A673 (cell line): ENCODE measurements around the gene CYP4F12. TPM values are rescaled to one million over a fixed set of nuclear protein-coding genes. Genes with fewer than 3 reads are reported as not detected.
A peak's percentile ranks its signal among the peaks of the same experiment; 100 is the strongest.

ENCODE experiments used
- Bru-seq: library from RNA; stranded (reverse); fragments of 400-500 nt; gene quantifications from one replicate; lab custom pipeline; 2021; lab: Mats Ljungman, UMichigan
- BruChase-seq, 2 experiments: library from RNA; stranded (reverse); fragments of 400-500 nt; gene quantifications; one replicate each; lab custom pipeline; 2021; lab: Mats Ljungman, UMichigan
- BruUV-seq: library from RNA; stranded (reverse); fragments of 400-500 nt; replicated peaks from 2 replicates; lab custom pipeline; 2021; lab: Mats Ljungman, UMichigan
- CTCF ChIA-PET: fragments of 300-600 bp; sonication (Branson Sonifier 250); formaldehyde crosslinking; loops from one replicate; lab custom pipeline; 2022; ENCODE audit warnings: antibody characterized with exemption; lab: Charles Lee
- POLR2A ChIA-PET: fragments of 300-600 bp; sonication (Branson Sonifier 250); formaldehyde crosslinking; loops from one replicate; lab custom pipeline; 2022; ENCODE audit warnings: antibody characterized with exemption; ENCODE audit not compliant: low non-redundant PET; lab: Charles Lee
- DNase-seq: peaks from one replicate; pipeline ENCODE4 v3.0.0-alpha.2; 2015; ENCODE audit warnings: low spot score
- H3K27ac ChIP-seq: fragments of 200-600 bp; sonication (generic); 2 replicates; pipeline ENCODE4 v1.5.1; 2016; ENCODE audit warnings: mixed run types, low read depth, mild to moderate bottlenecking, mixed read lengths, antibody characterized with exemption, low read length; ENCODE audit not compliant: poor library complexity, severe bottlenecking
- H3K27me3 ChIP-seq: fragments of 200-600 bp; sonication (generic); replicated peaks from 2 replicates; pipeline ENCODE4 v1.6.1; 2017; ENCODE audit warnings: mixed run types, low read depth, mild to moderate bottlenecking, mixed read lengths, antibody characterized with exemption, low read length; ENCODE audit not compliant: insufficient read depth, poor library complexity
- H3K36me3 ChIP-seq: fragments of 200-600 bp; sonication (generic); 2 replicates; pipeline ENCODE4 v1.6.1; 2016; ENCODE audit warnings: mixed run types, mild to moderate bottlenecking, mixed read lengths, antibody characterized with exemption, low read length; ENCODE audit not compliant: insufficient read depth, poor library complexity, severe bottlenecking
- H3K4me1 ChIP-seq: fragments of 200-600 bp; sonication (generic); 2 replicates; pipeline ENCODE4 v1.6.1; 2017; ENCODE audit warnings: mixed run types, mild to moderate bottlenecking, mixed read lengths, antibody characterized with exemption, low read length; ENCODE audit not compliant: insufficient read depth, poor library complexity, severe bottlenecking
- H3K4me3 ChIP-seq: fragments of 200-600 bp; sonication (generic); 2 replicates; pipeline ENCODE4 v1.5.1; 2016; ENCODE audit warnings: low read depth, mixed run types, mild to moderate bottlenecking, mixed read lengths, low read length; ENCODE audit not compliant: poor library complexity, severe bottlenecking
- H3K9me3 ChIP-seq: fragments of 200-600 bp; sonication (generic); 2 replicates; pipeline ENCODE4 v1.6.1; 2016; ENCODE audit warnings: mixed run types, low read depth, mild to moderate bottlenecking, mixed read lengths, antibody characterized with exemption, low read length; ENCODE audit not compliant: poor library complexity, severe bottlenecking
- CTCF ChIP-seq: fragments of 300-800, 200-600 bp; sonication (generic); conservative IDR thresholded peaks from 2 replicates; pipeline ENCODE4 v1.5.1; 2017; ENCODE audit warnings: low read depth, mild to moderate bottlenecking, antibody characterized with exemption, low read length, moderate library complexity, mixed read lengths
- EZH2 ChIP-seq: fragments of 200-600 bp; sonication (generic); IDR thresholded peaks from 2 replicates; pipeline ENCODE4 v1.6.1; 2017; ENCODE audit warnings: borderline replicate concordance, low read depth, mild to moderate bottlenecking, mixed read lengths, antibody characterized with exemption, low read length; ENCODE audit not compliant: poor library complexity, severe bottlenecking
- intact Hi-C: fragments of 100-400 bp; cut with micrococcal nuclease; formaldehyde crosslinking; loops from one replicate; pipeline ENCODE4 v1.10.0; 2022; ENCODE audit not compliant: unreplicated experiment
- long read RNA-seq: library from polyadenylated mRNA; stranded (forward); transcript quantifications from one replicate; pipeline ENCODE4 v2.0.0, GENCODE V29; 2022
- total RNA-seq: library from RNA; stranded (reverse); gene quantifications from 2 replicates; pipeline ENCODE4 v1.2.3, GENCODE V29; 2021

The CYP4F12 gene
- total RNA-seq (not detected in 2 replicates), Bru-seq, nascent RNA (not detected), BruChase-seq, experiment 1, labeled RNA remaining after a 2-hour chase (not detected), BruChase-seq, experiment 2, labeled RNA remaining after a 6-hour chase (not detected)
- long read RNA-seq = 0 reads

DNA sequence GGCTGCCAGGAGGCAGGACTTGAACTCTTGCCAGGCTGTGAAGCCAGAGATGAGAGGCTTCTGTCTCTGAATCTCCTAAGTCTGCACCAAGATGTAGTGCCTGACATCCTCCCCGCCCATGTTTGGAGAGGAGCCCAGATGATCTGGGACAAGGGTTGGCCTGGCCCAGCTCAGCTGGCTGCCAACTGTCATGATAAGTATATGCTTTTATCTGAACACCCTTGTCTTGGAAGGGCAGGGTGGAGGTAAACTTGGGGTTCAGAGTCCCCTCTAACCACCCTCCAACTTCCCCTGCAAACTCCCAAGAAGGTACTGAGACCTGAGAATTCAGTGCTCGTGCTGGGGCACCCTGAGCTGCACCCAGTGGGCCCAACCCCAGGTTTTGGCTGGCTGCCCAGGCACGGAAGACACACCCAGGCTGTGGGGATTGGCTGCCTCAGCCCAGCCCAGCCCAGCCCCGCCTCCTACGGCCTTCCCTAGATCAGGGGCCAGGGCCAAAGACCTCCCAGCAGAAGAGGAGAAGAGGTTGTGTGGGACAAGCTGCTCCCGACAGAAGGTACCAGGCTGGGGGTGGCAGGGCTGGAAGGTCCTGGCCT lies at the start of gene CYP4F12:
TSS of gene CYP4F12 (plus strand) at position 508 of the 596 bp plus-strand sequence. CDS start 443 bp downstream, outside the sequence.
- intact Hi-C loops = no loop called here
- TF ChIP-seq EZH2 (no peak), CTCF (no peak)
- Histone ChIP-seq H3K27me3 (no peaks in the 10 kb centered on the region), H3K9me3 (no peaks in the 10 kb centered on the region), H3K36me3 (no peaks in the 10 kb centered on the region), H3K4me3 (no peak within 1 kb of the TSS), H3K27ac (no peak within 1 kb of the TSS), H3K4me1 (no peaks in the 10 kb centered on the region)
- DNase-seq = peak; percentile 50
- no TSS peak for BruUV-seq
- CTCF ChIA-PET = no interaction called here
- POLR2A ChIA-PET = no interaction called here

- no peaks in the 10 kb centered on the region for H3K4me1 ChIP-seq
- intact Hi-C loops = loop anchor here (10.0 kb wide), 1 partner anchor 761 kb away; no protein-coding TSS in a partner anchor
- no TSS peak for BruUV-seq
- DNase-seq = peak; percentile 16
- no peaks in the 10 kb centered on the region for H3K9me3 ChIP-seq
- no peaks in the 10 kb centered on the region for H3K27me3 ChIP-seq
- H3K36me3 ChIP-seq = no peaks in the 10 kb centered on the region
- no peak overlapping the region for H3K4me3 ChIP-seq
- TF ChIP-seq CTCF = no peak
- no peak for TF ChIP-seq EZH2
- no peak overlapping the region for H3K27ac ChIP-seq
- POLR2A ChIA-PET = no interaction called here
- CTCF ChIA-PET = no interaction called here
These were observed 49.1 kb upstream of the CYP4F12 start for GRCh38 chr19:15623711-15624318.

DNA sequence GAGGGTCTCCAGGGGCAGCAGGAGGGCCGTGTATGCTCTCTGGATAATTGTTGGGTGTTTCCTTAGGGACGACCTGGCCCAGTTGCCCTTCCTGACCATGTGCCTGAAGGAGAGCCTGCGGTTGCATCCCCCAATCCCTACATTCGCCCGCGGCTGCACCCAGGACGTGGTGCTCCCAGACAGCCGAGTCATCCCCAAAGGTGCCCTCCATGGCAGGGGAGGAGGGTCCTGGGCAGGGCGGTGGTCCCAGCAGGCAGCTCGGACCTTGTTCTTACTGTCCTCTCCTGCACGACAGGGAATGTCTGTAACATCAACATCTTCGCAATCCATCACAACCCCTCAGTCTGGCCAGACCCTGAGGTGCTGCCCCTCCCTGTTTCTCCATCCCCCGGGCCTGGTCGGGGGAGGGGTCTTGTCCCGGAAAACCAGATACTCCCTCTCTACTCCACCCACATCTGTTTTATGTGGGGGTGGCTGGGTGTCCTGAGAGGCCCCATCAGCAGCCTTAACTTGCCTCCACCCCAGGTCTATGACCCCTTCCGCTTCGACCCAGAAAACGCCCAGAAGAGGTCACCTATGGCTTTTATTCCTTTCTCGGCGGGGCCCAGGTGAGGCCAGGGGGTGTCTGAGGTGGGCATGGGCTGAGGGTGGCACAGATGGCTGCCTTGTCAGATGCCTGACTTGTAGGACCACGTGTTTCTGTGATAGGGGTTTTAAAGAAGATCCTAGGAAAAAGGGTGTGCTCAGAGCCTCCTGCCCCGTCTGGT lies 44.5 kb upstream of the CYP4F12 start:
- ChIA-PET CTCF (no interaction called here), POLR2A (interaction anchor here (0.7 kb wide), 1 partner anchor 13 kb away, joined by 4 read pairs; the partner anchor contains the start of gene CYP4F8)
- Histone ChIP-seq H3K27me3 (no peaks in the 10 kb centered on the region), H3K4me1 (no peaks in the 10 kb centered on the region), H3K4me3 (no peak overlapping the region), H3K9me3 (no peaks in the 10 kb centered on the region), H3K27ac (no peak overlapping the region), H3K36me3 (no peaks in the 10 kb centered on the region)
- BruUV-seq = no TSS peak
- no peak for DNase-seq
- TF ChIP-seq CTCF (no peak), EZH2 (no peak)
- intact Hi-C loops = loop anchor here (2.0 to 10.0 kb wide), 2 partner anchors 554 to 756 kb away; no protein-coding TSS in a partner anchor
